Thoracic aorta endothelial cell (primary cell): ENCODE measurements around the gene MIF. TPM values are rescaled to one million over a fixed set of nuclear protein-coding genes. Genes with fewer than 3 reads are reported as not detected.

Experiments used
- small RNA-seq: library from RNA; depleted of rRNA; stranded (forward); fragments of <200 nt; gene quantifications from one replicate; pipeline ENCODE3, GENCODE V24; 2012
- total RNA-seq: library from RNA; depleted of rRNA; stranded (reverse); fragments of >200 nt; gene quantifications from 2 replicates; pipeline ENCODE4 v1.2.3, GENCODE V29; 2012

MIF gene
- 129 and 229 TPM in 2 replicates for total RNA-seq

DNA sequence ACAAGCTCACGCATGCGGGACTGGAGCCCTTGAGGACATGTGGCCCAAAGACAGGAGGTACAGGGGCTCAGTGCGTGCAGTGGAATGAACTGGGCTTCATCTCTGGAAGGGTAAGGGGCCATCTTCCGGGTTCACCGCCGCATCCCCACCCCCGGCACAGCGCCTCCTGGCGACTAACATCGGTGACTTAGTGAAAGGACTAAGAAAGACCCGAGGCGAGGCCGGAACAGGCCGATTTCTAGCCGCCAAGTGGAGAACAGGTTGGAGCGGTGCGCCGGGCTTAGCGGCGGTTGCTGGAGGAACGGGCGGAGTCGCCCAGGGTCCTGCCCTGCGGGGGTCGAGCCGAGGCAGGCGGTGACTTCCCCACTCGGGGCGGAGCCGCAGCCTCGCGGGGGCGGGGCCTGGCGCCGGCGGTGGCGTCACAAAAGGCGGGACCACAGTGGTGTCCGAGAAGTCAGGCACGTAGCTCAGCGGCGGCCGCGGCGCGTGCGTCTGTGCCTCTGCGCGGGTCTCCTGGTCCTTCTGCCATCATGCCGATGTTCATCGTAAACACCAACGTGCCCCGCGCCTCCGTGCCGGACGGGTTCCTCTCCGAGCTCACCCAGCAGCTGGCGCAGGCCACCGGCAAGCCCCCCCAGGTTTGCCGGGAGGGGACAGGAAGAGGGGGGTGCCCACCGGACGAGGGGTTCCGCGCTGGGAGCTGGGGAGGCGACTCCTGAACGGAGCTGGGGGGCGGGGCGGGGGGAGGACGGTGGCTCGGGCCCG, at the start of gene MIF:
Gene MIF, plus strand, starts transcription at position 439 of the 765 bp plus-strand sequence. Its CDS starts 92 bp downstream, at position 531.

GRCh38 chr22:23857606-23858483, 36.3 kb upstream of the MIF start, which contains the start of gene SLC2A11:
Gene SLC2A11, plus strand, starts transcription at chr22:23857875. Its CDS starts 125 bp downstream, at chr22:23858000.

Small RNA genes lying within 50 kb of the gene (small RNA-seq; reads per million reads assigned to genes)
- gene RN7SL268P, result not detected

Other genes with a start within 250 kb of the MIF start
- not detected in 2 replicates for gene RGL4, start 203.4 kb upstream of the MIF start, total RNA-seq
- 5.6 and 6.3 TPM in 2 replicates for gene ZNF70, start 143.3 kb upstream of the MIF start, total RNA-seq
- gene VPREB3, start 140.0 kb upstream of the MIF start, total RNA-seq, result not detected in 2 replicates
- 0.13 and 0.36 TPM in 2 replicates for gene C22orf15, start 131.4 kb upstream of the MIF start, total RNA-seq
- 12.6 and 15.6 TPM in 2 replicates for gene CHCHD10, start 126.4 kb upstream of the MIF start, total RNA-seq
- gene MMP11, start 121.5 kb upstream of the MIF start, total RNA-seq, result 4.8 and 5.3 TPM in 2 replicates
- 74.9 and 78.7 TPM in 2 replicates for gene SMARCB1, start 107.4 kb upstream of the MIF start, total RNA-seq
- gene DERL3, start 55.4 kb upstream of the MIF start, total RNA-seq, result 0.66 and 0.93 TPM in 2 replicates
- gene SLC2A11, start 36.5 kb upstream of the MIF start, total RNA-seq, result 5.6 and 7.0 TPM in 2 replicates
- 7.1 and 11.4 TPM in 2 replicates for gene GSTT2B, start 66.8 kb downstream of the MIF start, total RNA-seq
- gene DDTL, start 72.5 kb downstream of the MIF start, total RNA-seq, result 0.86 and 2.1 TPM in 2 replicates
- 81.8 and 91.3 TPM in 2 replicates for gene DDT, start 80.1 kb downstream of the MIF start, total RNA-seq
- gene GSTT2, start 85.8 kb downstream of the MIF start, total RNA-seq, result 1.3 TPM in 1 of 2 replicates, not detected in the other
- not detected in 2 replicates for gene GSTT4, start 111.1 kb downstream of the MIF start, total RNA-seq
- gene CABIN1, start 116.9 kb downstream of the MIF start, total RNA-seq, result 43.0 and 55.3 TPM in 2 replicates